Measurements from ENCODE around the gene POU3F4. TPM values are rescaled to one million over a fixed set of nuclear protein-coding genes. Genes with fewer than 3 reads are reported as not detected.

Gene POU3F4
- total RNA-seq, 3 donors from 2014 or later (not counting 1 experiment from before 2014, with no cell fraction given) = not detected

- WGBS (ENCODE audit: insufficient coverage) = no CpG with 5 or more reads among the region's 1 CpG
Observed at GRCh38 chrX:83516597-83516996, 8.5 kb downstream of the POU3F4 start.

DNA sequence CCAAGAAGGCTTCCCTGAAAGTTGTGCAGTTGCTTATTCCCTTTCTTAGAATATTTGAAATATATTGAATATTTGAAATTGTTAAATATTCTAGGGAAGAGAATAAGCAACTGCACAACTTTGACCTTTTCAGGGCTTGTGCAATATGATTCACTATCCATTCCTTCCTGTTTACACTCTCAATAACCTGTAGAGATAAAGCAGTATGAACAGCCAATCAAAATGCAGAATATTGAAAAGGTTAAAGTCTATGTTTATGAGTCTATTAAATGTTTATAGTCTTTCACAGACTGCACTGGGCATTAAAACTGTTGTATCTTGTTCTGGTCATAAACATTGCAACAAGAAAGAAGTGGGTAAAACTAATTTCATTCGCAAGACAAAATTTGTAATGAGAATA, 13.8 kb downstream of the POU3F4 start:
- Mint-ChIP-seq H3K9me3 (peaks cover 3% of the 10 kb centered on the region in 2 donors), H3K27ac (no peak overlapping the region), H3K4me1 (no peaks in the 10 kb centered on the region), H3K27me3 (ENCODE audit: low read depth in 2 of 2) (no peaks in the 10 kb centered on the region), H3K36me3 (no peaks in the 10 kb centered on the region), H3K4me3 (no peak overlapping the region)
- Histone ChIP-seq H3K36me3 (ENCODE audit: control insufficient read depth, insufficient read depth, low read length) (no peaks in the 10 kb centered on the region), H3K4me1 (ENCODE audit: control insufficient read depth, insufficient read depth, low read length) (no peaks in the 10 kb centered on the region), H3K9me3 (ENCODE audit: control insufficient read depth, insufficient read depth, low read length) (no peaks in the 10 kb centered on the region), H3K4me3 (ENCODE audit: low read length) (no peak overlapping the region), H3K27me3 (ENCODE audit: control insufficient read depth, insufficient read depth, low read length) (no peaks in the 10 kb centered on the region), H3K27ac (ENCODE audit: low read length) (no peak overlapping the region)
- TF ChIP-seq, protein P1, sequence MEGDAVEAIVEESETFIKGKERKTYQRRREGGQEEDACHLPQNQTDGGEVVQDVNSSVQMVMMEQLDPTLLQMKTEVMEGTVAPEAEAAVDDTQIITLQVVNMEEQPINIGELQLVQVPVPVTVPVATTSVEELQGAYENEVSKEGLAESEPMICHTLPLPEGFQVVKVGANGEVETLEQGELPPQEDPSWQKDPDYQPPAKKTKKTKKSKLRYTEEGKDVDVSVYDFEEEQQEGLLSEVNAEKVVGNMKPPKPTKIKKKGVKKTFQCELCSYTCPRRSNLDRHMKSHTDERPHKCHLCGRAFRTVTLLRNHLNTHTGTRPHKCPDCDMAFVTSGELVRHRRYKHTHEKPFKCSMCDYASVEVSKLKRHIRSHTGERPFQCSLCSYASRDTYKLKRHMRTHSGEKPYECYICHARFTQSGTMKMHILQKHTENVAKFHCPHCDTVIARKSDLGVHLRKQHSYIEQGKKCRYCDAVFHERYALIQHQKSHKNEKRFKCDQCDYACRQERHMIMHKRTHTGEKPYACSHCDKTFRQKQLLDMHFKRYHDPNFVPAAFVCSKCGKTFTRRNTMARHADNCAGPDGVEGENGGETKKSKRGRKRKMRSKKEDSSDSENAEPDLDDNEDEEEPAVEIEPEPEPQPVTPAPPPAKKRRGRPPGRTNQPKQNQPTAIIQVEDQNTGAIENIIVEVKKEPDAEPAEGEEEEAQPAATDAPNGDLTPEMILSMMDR (IDR thresholded peaks at IDR 0.05) = no peak
- DNase-seq = no peak
- ATAC-seq = no peak
- intact Hi-C loops (cut with micrococcal nuclease) = no loop called here
- WGBS (ENCODE audit: insufficient coverage) = no CpG with 5 or more reads among the region's 1 CpG

More at GRCh38 chrX:83516597-83516996, 8.5 kb downstream of the POU3F4 start:
- Mint-ChIP-seq H3K4me1 (no peaks in the 10 kb centered on the region), H3K36me3 (no peaks in the 10 kb centered on the region), H3K27ac (no peak overlapping the region), H3K27me3 (ENCODE audit: low read depth in 2 of 2) (peaks cover 3 to 7% of the 10 kb centered on the region in 2 donors), H3K9me3 (no peaks in the 10 kb centered on the region), H3K4me3 (no peak overlapping the region)
- no peaks in the 10 kb centered on the region for H3K27me3 ChIP-seq (ENCODE audit: control insufficient read depth, insufficient read depth, low read length)
- ATAC-seq (no peak), DNase-seq (no peak)
- no peaks in the 10 kb centered on the region for H3K36me3 ChIP-seq (ENCODE audit: control insufficient read depth, insufficient read depth, low read length)
- H3K9me3 ChIP-seq (ENCODE audit: control insufficient read depth, insufficient read depth, low read length) = no peaks in the 10 kb centered on the region
- TF ChIP-seq, protein P1 (IDR thresholded peaks at IDR 0.05) = no peak
- intact Hi-C loops (cut with micrococcal nuclease) = no loop called here
- no peak overlapping the region for H3K4me3 ChIP-seq (ENCODE audit: low read length)
- no peaks in the 10 kb centered on the region for H3K4me1 ChIP-seq (ENCODE audit: control insufficient read depth, insufficient read depth, low read length)
- no peak overlapping the region for H3K27ac ChIP-seq (ENCODE audit: low read length)

DNA sequence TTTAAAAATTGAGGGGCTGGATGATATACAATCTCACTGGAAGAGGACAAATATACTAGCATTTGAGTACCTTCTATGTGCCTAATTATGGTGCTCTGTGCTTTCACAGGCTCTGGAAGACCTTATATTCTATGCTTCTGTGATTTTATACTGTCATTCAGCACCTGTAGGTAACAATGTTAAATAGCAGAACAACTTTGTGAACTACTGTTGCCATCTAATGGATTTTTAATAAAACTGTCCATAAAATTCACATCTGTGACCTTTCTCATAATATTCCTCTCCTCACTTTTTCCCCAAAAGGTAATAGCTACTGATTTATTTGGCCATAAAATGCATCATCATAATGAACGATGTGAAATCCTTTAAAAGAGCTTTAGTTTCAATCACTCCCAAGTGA, 21.9 kb downstream of the POU3F4 start:
- Histone ChIP-seq H3K4me3 (ENCODE audit: low read length) (no peak overlapping the region), H3K4me1 (ENCODE audit: control insufficient read depth, insufficient read depth, low read length) (no peaks in the 10 kb centered on the region), H3K36me3 (ENCODE audit: control insufficient read depth, insufficient read depth, low read length) (no peaks in the 10 kb centered on the region), H3K27me3 (ENCODE audit: control insufficient read depth, insufficient read depth, low read length) (no peaks in the 10 kb centered on the region), H3K9me3 (ENCODE audit: control insufficient read depth, insufficient read depth, low read length) (no peaks in the 10 kb centered on the region), H3K27ac (ENCODE audit: low read length) (no peak overlapping the region)
- WGBS (ENCODE audit: insufficient coverage) = 86% methylated on average over 1 of the region's 1 CpG
- peaks cover 3% of the 10 kb centered on the region in 2 donors for H3K9me3 Mint-ChIP-seq
- H3K4me1 Mint-ChIP-seq = no peaks in the 10 kb centered on the region
- ATAC-seq (no peak), DNase-seq (no peak)
- no peak overlapping the region for H3K4me3 Mint-ChIP-seq
- peaks cover 0 to 7% of the 10 kb centered on the region in 2 donors for H3K27me3 Mint-ChIP-seq (ENCODE audit: low read depth in 2 of 2)
- no peak overlapping the region for H3K27ac Mint-ChIP-seq
- TF ChIP-seq, protein P1 (IDR thresholded peaks at IDR 0.05) = no peak
- H3K36me3 Mint-ChIP-seq = no peaks in the 10 kb centered on the region
- intact Hi-C loops (cut with micrococcal nuclease) = no loop called here
